DMS153 treated with DMSO at 0.1 percent for 48 hours (cell line): ENCODE measurements around the gene TMIE.

ENCODE experiments used
- DNase-seq: peaks from one replicate; lab custom pipeline; 2025; ENCODE audit not compliant: unreplicated experiment; lab: John Stamatoyannopoulos, UW

TMIE gene

DNA sequence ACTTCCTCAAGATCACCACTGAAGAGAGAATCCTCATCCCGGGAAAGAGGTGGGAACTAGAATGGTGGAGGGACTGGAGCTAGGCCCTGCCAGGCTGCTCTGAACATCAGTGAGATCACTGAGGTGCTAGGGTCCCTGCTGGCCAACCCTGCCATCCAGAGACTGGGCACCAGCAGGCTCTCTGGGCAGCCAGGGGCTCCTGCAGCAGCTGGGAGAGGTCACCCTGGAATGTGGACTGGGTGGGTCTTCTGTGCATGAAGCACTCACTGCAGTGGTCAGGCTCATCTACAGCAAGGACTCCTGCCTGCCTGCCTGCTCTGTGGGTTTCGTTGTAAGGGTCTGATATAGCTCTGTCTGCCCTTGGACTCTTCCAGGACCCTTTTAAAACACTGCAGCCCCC is 32.6 kb upstream of the TMIE start:
- no peak for DNase-seq

DNA sequence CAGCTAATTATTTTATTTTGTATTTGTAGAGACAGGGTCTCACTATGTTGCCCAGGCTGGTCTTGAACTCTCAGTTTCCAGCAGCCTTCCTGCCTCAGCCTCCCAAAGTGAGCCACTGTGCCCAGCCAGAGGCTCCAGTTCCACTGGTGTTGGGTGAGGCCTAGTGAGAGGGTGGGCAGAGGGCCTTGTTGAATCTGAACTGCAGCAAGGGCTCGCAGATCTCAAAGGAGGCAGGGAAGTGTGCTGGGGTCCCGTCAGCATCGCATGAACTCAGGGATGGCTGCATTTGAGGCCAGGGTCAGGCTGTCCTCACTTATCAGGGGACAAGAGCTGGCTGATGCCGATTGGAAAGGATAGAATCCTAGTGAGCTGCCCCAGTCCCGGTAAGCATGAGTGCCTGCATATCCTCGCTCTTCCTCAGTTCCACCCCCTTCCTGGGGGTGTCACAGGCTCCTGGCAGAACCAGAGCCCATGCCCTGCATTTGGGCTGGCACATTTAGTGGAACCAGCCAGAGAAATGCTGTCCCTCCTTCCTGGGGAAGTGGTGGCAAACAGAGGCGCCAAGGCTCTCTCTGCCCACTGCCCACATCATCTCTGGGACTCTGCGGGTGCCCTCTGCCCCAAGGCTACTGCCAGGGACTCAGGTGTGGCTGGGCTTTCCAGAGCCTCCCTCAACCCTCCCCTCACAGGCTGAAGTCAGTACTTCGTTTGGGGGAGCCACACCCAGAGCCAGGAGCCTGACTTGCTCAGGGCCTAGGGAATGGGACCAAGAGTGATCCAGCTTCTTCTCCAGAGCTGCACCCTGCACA is 31.8 kb upstream of the TMIE start:
- no peak for DNase-seq

DNA sequence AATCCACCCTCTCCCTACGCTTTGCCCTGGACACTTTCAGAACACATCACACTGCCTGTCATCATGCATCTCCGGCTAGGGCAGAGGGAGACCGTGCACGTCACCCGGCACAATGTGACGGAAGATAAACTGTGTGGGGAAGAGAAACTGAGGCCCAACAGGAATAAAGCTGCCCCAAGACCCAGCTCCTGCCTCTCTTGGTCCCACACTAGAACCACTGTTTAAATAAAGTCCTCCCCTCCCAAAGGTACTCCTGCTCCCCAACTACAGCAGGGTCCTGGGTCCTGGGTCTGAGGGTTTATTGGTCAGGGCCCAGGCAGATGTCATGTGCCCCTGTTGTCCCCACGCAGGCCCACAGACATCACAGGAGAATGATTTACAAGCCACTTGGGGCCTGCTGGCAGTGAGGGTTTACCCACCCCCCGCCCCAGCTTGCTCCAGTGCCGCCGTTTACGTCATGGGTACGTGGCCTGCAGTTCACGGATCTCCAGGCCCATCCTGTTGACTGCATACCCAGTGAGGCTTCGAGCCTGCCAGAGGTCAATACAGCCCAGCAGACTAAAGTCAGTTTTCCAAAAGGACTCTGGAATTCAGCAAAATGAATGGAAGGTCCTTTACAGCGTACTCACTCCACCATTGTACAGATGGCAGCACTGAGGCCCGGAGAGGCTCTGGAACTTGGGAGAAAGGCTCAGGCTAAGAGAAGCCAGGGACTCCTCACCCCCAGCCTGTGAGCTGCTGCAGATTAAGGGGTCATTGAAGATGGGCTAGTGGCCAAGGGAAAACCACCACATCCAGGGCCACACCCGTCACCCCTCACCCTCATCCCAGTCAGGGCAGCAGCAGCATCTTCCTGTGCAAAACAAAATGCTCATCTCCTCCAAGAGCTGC is 30.9 kb upstream of the TMIE start:
- DNase-seq, result no peak

DNA sequence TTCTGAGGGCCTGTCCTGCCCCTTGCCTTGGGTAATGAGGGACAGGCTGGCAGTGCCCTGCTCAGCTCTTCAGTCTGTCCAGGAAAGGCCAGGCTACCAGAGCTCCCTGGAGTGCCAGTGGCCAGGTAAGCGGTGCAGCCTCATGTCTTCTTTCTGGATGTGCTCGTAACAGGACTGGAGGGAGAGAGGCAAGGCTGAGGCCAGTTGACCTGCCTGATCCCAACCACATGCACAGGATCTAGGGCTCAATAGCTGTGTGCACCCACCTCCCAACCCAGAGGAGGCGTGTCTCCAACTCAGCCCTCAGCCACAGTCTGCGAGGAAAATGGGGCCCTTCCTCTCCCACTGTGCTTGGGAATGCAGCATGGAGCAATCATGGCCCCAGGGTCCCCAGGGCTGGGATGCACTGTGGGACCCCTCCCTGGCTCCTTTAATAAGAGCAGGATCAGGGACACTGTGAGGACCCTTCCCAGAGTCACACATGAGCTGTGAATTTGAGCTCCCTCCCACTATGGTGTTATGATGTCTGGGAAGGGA is 30.2 kb upstream of the TMIE start:
- no peak for DNase-seq

DNA sequence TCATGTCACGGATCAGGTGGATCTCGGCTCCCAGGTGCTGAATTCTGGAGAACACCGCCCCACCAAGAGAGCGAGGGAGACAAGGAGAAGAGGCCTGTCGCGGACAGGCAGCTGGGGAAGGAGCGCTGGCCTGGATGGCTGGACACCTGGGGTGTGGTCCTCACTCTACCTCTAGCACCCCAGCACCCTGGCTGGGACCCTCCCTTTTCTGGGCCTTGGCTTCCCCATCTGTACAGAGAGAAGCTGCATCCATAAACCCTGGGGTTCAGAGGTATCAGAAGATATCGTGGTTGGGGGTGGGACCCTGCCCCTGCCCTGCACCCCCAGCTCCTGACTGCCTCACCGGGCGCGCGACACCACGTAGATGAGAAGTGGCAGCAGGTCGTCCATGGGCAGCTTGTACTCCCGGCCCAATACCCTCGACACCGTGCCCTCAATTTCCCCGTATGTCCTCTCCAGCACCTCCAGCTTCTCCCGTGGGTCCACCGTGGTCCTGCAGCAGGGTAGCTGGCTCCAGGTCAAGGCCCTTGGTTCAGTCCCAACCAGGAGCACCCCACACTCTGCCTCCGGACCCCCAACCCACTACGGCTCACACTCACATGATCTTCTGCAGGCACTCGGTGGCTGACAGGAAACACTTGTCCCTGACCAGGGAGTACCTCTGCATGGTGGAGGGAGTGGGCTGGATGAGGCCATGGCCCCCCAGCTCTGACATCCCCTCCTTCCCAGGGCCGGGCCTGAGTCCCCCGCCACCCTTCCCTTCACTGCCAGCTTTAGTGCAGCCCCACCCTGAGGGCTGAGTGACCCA is 29.4 kb upstream of the TMIE start:
- no peak for DNase-seq

DNA sequence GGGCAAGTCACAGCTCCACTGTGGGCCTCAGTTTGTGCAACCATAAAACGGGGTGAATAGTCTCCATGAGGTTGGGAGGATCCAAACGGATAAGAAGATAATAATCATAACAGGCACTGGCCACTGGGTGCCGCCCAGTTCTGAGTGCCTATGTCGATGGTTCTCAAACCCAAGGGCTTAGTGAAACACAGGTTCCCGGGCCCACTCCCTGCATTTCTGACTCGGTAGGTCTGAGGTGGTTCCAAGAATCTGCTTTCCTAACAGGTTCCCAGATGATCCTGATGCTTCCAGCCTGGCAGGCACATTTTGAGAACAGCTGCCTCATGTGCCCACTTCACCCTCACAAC is 28.9 kb upstream of the TMIE start:
- DNase-seq, result no peak

DNA sequence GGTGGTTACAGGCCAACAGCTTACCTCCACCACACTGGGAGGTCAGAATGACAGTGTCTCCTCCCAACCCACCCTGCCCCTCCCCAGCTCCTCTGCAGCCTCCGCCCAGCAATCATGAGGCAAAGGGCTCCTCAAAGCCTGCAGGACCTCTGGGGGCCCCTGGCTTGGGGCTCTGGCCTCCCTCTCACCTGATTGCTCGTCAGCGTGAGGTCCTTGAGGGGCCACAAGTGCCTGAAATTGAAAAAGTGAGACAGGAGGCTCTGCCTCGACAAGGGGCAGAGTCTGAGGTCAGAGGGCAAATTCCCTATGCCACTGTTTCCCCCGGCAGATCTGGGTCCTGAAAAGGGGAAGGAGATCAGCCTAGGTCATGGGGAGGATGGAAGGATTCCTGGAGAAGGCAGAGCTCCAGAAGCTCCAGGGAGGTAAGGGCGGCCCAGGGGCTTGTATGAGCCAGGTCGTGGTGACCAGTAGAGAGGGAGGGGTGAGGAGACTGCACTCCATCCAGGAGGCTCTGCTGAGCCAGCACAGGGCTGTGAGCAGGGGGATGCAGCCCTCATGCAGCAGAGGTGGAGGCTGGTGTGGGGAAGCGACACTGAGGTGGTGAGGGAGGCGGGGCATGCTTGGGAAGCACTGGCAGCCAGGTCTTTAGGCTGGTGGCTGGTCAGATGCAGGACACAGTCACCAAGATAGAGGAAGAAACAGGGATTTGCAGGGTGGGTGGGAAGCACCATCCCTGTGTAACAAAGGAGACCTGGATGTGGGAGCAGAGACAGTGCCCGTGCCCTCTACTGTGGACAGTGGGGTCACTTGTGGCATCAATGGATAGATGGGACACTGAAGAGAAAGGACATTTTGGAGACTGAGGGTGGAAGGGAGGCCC is 27.8 kb upstream of the TMIE start:
- no peak for DNase-seq

DNA sequence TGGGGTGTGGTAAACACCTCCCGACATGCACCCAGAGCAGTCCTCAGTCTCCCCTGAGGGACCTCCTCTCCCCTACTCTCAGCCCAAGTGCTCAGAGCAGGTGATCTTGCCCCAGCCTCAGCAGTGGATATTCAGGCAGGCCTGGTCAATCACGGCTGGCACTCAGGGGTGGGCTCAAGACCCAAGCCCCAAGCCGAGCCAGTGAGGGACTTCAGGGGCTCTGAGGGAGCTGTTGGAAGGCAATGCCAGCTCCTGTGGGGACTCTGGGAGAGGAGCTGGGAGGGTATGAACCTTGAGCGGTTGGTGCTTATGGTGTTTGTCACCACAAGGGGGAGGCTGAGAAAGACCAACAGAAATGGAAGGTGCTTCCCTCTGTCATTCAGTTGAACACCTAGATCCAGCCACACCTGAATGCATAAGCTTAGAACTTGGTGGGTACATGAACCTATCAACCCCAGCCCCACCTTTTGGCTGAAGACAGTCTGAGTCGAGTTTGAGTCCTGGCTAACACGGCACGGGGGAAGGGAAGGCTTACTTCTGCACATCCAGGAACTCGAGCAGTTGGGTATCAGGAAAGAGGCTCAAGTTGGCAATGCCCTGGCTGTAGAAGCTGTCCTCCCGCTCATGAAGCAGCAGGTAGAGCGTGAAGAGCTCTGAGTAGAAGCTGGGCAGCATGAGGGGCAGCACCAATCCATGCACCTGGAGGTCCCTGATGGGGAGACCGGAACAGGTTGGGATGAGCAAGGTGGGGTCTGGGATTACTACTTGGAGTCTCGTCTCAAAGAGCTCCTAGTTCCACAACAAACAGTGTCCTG is 27.0 kb upstream of the TMIE start:
- no peak for DNase-seq

DNA sequence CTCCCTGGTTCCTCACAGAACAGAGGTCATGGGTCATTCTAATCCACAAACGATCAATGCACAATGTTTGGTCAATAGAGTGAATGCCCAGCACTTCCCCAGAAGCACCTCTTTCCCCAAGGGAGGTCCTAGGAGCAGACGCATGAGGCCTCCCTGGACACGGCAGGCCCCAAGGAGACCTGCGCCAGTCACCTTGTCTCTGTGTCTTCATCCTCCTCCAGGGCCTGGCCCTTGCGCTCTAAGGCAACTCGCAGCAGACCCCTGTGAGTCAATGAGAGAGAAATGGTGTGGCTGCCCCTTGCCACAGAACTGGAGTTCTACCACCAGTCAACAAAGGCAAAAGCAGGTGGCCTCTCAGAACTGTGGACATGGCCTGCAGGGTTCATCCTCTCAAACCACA is 25.8 kb upstream of the TMIE start:
- DNase-seq, result no peak

DNA sequence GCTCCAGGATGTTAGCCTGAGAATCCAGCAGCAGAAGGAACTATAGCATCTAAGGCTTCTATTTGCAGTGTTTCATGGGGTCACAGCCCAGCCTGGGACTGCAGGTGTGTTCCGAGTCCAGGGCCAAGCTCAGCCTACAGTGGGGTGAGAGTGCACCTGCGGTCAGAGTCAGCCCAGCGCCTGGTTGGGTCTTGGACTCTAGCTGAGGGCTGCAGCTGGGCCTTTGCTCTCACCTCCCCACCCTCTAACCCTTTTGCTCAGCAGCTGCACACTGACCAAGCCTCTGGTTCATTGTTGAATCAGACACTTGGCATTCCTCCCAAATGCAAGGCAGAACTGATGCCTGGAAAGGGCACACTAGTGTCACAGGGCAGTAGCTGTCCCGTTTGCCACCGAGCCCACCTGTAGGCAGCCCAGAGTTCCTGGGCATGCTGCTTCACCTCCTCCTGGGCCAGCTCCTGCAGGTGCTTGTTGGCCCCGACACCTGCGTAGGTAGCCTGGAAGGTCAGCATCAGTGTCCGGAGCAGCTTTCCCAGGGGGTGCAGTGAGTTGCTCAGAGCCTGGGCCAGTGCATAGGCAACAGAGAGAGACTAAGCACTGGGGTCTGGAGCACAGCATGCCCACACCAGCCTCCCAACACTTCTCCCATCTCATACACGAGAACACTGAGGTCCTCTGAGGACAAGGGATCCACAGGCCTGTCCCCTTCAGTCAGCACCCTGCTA is 25.2 kb upstream of the TMIE start:
- no peak for DNase-seq

DNA sequence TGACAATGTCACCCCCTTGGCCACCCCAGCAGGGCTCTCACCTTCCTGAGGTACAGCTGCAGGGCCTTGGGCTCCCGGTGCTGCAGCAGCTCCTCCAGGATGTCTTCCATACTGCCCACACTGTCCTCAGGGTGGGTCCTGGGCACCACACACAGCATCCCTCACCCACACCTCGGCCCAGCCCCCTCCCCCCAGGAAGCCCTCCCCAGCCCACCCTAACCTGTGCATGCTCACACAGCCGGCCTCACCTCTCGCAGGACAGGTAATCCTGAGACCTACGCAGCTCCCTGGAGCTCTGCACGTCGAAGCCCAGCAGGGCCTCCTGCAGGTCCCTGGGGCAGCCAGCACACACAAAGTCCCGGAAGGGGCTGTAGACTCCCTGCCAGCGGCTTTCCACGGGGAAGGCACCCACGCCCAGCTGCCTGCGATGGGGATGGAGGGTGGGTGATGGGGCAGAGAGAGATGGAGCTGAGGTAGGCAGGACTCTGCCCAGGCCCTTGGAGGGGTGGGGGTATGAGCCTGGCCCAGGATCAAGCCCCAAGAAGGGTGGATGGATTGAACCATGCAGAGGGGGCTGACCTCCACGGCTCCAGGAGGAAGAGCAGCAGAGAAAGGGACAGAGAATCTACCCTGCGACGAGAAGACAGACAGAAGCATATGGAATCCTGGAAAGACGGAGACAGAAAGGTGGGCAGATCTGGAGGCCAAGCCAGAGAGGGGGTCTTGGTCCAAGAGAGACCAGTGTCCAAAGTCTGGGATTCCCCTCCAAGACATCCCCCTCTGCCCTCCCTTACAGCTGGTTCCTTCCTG is 24.4 kb upstream of the TMIE start:
- DNase-seq, result no peak

DNA sequence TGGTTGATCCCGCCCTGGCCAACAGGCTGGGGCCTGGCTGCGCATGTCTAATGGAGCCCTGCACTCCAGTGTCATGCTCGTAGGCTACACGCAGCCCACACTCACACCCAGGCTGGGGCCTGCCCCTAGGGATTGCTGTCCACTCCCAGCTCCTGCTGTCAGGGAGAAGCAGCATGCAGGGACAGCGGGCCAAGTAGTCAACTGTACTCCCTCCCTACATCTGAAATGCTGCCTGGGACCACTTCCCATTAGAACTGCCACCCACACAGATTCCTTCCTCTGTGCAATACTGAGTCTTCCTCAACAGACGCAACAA is 23.8 kb upstream of the TMIE start:
- DNase-seq, result no peak

DNA sequence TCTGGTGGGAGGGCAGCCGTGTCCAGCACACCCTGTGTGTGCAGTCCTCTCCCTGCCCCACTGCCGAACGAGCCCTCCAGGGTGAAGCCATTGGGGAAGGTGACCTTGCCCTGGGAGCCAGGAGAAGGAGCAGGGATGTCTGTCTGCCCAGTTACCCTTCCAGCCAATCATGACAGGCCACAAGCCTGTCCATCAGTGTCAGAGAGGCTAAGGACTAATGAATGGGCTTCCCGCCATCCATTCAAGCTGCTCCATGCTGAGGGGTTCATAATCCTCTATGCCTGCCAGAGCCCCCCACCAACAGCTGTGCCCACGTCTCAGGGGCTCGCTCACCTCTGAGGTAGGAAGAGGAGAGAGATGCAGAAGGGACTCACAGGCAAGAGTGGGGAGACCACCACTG is 22.9 kb upstream of the TMIE start:
- DNase-seq, result no peak

DNA sequence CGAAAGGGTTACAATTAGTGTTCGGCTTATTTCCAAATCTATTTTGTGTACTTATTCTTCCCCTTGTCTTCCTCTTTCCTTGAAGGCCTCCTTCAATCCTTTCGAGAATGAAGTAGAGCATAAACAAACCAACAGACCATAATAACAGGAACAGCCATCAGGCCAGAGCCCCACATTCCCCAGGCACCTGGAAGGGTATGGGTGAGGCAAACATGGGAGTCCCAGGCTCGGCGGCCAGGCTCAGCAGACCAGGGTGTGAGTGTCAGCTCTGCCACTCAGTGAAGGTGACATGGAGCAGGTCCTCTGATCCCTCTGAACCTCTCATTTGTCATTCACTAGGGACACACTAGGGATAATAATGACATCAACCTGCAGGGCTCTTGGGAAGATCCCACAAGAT is 21.5 kb upstream of the TMIE start:
- DNase-seq, result no peak

DNA sequence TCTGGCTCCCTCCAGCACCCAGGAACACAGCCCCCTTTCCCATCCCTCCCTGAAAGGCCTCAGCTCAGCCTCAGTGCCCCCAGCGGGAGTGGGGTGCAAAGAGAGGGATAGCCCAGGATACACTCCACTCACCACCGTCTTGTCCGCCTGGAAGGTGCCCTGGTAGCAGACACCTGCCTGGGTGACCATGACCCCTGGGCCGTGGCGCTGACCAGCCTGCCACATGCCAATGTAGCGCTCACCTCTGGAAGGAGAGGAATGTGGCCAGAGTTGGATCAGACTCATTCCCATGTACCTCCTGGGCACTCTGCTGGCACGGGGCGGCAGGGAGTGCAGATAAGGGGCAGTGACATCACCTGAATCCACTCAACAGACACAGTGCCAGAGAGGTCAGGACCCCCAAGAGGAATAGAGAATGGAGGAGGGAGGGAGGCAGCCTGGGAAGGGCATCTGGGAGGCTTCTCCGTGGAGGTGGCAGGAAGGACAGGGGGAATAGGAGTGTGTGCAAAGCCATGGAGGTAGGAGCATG is 20.8 kb upstream of the TMIE start:
- DNase-seq, result no peak

DNA sequence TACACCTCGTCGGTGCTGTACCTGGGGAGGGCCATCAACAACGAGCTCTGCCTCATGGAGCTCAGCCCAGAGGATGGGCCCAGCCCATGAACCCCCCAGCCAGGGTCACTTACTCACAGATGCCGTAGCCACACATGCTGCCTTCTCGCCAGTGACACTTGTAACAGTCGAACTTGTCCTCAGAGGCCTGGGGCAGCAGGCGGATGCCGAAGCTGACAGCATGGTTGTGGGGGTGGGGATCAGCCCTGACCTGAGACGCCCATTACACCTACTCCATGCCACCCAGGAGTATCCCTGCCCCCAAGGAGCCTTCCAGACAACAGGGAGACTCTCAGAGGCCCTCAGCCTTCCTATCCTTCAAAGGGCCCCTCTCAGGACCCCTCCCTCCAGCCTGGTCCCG is 19.8 kb upstream of the TMIE start:
- no peak for DNase-seq

DNA sequence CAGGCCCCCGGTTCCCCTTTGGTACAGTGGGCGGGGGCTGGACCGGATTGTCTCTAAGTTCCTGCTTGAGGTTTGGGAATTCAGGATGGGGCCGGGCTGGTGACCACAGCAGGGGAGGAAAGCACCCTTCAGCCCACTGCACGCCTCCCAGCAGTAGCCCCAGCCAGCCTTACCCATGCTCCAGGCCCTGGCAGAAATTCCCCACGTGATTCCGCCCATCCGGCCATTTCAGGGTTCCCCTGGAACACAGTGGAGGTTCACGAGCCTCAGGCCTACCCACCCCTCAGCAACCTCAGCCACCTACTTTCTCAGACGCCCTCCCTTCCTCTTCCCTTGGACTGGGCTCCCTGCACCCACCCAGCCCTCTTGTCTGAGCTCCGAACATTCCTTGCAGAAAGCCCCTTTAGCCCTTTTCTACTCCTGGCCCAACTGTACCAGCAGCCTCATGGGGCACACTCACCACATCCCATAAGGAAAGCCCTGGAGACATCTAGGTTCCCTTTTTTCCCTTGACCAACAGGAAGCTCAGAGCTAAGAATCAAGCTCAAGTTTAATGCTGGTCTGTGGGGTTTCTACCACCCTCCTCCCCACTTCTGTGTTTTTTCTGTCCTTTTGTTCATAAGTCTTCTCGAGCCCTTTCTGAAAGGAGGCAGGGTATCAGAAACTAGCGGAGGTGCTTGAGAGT is 19.2 kb upstream of the TMIE start:
- DNase-seq, result no peak
